Activated CD8-positive, alpha-beta memory T cell treated with anti-CD3 and anti-CD28 coated beads, Interleukin-2, amount 50 U/mL, for 4 hours (primary cell): ENCODE data around the gene NPR2.

ENCODE experiments used
- DNase-seq: peaks from one replicate; pipeline ENCODE4 v3.0.0-alpha.2; 2020

NPR2 gene

DNA sequence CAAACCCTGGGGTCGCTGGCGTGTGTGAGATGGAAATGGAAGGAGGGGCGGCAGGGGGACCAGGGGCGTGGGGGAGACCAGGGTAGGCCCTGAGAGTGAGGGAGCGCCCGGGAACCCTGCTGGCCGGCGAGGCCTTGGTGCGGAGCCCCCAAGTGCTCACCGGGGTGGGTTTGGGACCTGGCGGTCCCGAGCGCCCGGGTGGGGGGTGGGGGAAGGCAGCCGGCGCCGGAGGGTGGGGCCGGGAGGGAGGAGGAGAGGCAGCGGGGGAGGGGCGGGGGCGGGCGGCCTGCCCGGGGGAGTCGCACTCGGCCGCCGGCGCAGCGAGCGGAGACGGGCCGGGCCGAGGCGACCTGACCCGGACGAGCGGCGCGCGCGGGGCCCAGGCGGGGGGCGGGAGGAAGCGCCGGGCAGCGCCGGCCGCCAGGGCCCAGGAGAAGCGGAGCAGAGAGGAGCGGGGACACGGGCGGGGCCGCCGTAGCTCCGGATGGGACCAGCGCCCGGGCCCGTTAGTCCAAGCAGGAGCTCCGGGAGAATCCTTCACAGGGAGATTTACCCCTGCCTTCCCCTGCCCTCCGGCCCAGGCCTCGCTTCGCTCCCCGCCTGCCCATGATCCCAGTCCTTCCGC, at the start of gene NPR2:
TSS of gene NPR2 (plus strand) at position 295 of the 625 bp plus-strand sequence. CDS start 818 bp downstream, outside the sequence.
- no peak for DNase-seq

DNA sequence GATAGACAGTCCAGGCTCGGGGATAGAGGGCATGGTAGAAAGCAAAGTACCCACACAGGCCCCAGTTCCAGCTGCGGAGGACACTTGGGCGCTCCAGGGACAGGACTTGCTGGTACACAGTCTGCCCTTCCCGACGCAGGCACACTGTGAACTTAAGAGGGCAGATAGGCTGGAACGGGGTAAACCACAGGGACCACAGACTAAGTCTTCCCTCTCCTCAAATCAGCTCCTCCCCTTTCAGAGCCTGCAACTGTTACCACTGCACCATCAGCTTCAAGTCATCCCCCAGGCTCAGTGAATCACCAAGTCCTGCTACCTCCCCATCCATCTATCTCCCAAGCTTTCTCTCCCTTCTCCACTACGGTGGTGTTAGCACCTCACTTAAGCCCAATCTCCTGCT, 49.7 kb upstream of the NPR2 start:
- no peak for DNase-seq

DNA sequence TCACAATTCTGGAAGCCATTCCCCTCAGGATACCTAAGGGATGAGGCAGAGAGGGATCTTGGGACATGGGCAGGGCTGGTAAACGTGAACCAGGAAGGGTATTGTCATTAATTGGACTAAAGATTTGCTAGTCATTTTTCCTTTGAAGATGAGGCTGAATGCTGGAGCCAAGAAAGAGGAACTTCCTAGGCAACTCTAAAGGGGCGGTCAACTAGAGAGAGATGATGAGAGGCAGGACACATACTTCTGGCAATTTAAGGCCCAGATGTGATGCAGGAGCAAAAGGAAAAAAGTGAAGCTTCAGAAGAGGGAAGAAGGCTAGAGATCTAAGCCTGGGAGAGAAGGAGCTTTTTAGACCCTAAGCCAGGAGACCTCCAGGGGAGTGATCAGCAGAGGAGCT, 47.9 kb upstream of the NPR2 start:
- no peak for DNase-seq

DNA sequence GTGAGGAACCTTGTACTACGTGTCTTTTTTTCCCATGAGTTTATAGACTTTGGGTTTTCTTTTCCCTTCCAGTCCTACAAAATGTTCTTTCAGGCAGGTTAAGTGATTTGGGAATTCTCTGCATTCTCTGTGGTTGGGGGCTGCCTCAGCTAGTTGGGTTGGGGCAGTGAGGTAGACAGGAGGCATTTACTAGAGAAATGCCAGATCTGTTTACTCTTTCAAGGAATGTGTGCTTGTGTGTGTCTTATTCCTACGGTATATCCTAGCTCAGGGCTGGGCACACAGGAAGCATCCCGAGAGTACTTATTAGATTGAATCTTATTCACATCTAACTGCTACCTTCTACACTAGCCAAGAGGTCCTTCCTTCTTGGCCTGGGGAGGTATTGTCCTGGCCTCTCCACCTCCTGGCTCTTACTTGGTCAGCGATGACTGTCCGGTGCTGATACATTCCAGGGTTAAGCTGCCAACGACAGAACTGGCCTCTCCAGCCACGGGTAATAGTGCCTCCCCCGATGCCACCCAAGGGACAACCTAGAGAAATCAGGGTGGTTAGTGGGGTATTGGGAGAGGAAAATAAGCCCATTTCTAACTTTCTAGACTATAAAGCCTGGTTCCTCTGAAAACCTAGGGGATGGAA, 47.4 kb upstream of the NPR2 start:
- DNase-seq: no peak

DNA sequence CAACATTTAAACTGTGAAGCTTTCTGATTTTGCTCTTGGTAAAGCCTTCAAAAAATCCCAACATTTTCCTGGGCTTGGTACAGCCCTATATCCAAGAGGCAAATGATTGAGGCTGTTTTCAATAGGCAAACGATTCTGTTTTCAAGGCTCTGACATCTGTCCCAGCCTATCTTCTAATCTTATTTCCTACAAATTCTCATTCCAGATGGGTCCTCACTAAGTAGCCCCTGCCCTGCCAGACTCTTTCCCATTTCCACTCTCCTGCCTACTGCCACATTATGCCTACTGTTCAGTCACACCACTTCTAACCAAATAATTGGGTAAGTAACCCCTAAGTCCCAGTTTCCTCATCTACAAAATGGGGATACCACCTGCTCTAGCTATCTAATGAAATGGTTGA, 45.8 kb upstream of the NPR2 start:
- DNase-seq: no peak

DNA sequence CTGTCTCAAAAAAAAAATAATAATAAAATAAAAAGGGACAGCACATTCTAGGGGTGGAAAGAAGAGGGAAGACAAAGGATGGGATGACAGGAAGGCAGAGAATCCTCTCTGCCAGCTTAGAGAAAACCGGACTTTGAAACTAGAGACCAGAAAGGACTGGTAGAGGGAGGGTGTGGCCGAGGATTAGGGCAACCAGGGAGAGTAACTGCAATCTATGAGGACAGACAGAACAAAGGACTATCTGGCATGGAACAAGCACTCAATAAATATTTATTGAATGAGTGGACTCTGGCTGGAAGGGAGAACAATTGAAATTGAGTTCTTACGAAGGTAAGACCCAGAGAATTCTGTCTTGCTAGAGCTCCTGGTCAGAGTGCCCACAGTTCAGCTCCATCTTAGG, 44.8 kb upstream of the NPR2 start:
- no peak for DNase-seq

DNA sequence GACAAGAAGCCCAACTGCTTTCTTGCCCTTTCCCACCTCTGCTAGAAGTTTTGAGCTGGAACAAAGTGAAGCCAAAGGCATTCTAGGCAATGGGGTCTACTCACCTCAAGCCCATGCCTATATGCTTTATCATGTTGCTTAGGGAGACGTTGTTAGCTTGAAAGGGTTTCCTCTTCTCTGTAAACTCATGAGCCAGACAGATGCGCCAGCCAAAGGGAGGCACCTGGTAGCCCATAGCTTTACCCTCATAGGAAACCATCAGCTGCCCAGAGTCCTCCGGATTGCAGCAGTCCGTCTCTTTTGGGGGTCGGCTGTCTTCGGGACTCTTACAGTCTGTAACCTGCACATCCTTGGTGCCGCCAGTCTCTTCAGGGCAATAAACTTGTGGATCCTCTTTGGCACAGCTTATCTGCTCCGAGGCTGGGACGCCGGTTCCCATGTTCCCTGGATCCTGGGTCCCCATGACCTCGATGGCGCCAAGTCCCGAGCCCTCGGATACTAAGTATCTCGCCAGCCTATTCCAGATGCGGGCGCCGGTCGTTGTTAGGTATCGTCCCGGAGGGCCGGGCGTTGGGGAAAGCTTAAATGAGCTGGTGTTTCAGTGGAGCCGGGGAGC, 43.0 kb upstream of the NPR2 start:
- DNase-seq: no peak

DNA sequence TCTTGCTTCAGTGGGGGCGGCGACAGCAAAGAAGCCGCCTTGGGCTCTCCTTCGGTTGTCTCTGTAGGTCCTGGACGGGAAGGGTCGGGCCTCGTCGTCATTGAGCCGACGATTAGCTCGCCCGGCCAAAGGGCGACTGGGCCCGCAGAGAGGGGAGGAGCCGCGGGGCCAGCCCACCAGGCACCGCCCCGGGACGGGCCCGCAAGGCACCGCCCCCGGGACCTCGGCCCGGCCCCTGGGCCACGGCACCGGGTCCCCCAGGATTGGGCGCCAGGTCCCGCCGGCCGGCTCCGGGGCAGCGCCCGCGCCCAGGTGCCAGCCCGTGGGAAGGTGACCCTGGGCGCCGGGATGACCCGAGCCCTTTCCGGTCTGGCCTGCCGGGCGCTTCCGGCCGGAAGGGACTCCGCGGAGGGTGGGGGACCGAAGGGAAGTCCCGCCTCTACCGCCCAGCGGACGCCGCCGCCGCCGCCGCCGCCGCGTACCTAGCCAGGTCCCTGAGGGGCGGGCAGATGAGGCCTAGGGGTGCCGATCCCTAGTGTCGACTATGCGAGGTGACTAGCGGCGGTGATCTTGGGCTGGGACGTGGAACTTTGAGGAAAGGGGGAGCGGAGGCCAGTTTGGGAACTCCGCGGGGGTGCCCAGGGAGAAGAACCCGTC, 42.4 kb upstream of the NPR2 start, which contains the start of the genes GBA2 and RGP1:
TSS of gene GBA2 (minus strand) at position 371 of the 657 bp plus-strand sequence. CDS start 524 bp downstream, outside the sequence.
TSS of gene RGP1 (plus strand) at position 430 of the 657 bp plus-strand sequence. CDS start 469 bp downstream, outside the sequence.
- DNase-seq: peak; percentile 69

DNA sequence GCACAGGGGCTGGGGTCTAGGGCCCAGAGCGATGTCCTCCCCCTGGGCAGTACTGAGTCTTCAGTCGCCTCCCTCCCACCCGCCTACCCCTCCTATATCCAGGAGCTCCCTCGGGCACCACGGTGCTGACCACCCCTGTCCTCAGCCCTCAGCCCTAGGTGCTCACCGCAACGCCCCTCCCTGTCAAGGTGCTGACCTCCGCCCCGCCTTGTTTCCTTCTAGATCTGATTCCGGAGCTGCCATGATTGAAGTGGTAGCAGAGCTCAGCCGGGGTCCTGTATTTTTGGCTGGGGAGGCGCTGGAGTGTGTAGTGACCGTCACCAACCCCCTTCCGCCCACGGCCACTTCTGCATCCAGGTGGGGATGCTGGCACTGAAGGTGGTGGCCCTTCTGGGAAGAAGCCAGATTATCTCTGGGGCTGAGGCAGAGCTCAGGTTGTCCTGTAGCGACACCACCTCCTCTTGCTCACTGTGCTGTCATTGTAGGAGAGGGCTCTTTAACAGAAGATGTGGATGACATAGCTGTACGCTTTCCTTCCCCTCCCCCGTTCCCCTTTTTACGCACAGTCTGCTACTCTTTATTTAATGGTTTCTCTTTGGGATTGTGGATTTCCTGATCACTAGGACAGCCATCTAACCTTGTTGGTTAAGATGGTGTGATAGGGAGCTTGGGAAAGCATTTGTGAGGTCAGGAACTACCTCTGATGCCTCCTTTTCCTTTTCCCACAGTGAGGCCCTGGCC, 41.7 kb upstream of the NPR2 start:
- peak; percentile 44 for DNase-seq

DNA sequence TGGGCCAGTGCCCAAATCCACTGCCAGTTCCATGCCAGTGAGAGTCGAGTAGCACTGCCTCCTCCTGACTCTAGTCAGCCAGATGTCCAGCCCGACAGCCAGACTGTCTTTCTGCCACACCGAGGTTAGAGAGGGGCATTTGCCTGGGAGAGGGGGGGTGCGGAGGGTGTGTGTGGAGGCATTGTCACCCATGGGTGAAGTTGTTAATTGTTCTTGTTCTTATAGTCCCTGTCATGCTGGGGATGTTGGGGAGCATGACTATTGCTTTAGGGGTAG, 41.2 kb upstream of the NPR2 start:
- DNase-seq: no peak

DNA sequence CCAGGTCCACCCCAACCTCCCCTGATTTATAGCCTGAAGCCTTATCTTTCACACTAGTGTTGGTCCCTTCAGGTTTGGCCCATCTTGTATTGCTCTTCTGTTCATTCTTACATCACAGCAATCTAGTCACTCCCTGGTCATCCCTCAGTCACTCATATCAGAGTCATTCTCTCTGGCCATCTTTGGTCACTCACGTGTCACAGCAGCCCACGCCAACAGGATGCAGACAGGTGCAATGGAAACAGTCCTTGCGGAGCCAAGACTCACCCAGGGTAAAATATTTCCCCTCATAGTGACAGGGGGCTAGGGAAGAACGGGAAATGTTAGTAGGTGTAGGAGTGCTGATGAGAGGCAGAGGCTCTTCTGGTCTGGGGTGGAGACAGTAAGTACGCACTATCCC, 37.9 kb upstream of the NPR2 start:
- DNase-seq: no peak

DNA sequence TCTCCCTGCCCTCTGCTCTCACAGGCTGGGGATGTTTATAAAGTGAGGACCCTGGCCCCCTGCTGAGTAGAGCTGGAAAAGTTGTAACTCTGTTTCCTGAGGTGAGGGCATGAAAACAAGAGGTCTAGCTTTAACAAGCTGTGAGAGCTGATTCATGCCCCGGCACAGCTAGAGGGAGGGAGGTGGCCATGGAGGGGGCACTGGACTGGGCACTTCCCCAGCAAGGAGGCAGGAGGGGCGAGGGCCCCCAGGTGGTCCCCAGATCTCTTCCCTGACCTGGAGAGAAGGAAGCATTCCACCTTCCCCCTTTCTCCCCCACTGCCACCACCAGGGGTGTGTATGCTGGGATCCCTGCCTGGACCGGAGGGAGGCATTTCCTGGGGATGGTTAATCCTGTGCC, 37.1 kb upstream of the NPR2 start, which contains the start of gene MSMP:
TSS of gene MSMP (minus strand) at position 13 of the 400 bp plus-strand sequence. CDS start 147 bp downstream, outside the sequence.
- no peak for DNase-seq

DNA sequence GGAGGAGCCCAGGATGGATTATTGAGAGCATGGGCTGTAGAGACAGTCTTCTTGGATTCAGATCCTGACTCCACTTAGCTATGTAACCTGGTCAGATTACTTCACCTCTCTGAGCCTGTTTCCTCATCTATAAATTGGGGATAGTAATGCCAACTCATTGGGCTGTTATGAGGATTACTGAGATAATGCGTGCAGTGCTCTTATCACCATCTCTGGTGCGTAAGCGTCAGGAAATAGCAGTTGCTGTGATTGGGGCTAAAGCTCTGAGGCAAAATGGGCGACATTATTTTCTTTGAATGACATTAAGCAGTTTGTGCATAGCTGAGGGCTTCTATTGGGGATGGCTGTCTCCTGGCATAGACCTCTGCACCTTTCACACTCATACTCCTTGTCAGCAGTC, 36.3 kb upstream of the NPR2 start:
- DNase-seq: no peak

DNA sequence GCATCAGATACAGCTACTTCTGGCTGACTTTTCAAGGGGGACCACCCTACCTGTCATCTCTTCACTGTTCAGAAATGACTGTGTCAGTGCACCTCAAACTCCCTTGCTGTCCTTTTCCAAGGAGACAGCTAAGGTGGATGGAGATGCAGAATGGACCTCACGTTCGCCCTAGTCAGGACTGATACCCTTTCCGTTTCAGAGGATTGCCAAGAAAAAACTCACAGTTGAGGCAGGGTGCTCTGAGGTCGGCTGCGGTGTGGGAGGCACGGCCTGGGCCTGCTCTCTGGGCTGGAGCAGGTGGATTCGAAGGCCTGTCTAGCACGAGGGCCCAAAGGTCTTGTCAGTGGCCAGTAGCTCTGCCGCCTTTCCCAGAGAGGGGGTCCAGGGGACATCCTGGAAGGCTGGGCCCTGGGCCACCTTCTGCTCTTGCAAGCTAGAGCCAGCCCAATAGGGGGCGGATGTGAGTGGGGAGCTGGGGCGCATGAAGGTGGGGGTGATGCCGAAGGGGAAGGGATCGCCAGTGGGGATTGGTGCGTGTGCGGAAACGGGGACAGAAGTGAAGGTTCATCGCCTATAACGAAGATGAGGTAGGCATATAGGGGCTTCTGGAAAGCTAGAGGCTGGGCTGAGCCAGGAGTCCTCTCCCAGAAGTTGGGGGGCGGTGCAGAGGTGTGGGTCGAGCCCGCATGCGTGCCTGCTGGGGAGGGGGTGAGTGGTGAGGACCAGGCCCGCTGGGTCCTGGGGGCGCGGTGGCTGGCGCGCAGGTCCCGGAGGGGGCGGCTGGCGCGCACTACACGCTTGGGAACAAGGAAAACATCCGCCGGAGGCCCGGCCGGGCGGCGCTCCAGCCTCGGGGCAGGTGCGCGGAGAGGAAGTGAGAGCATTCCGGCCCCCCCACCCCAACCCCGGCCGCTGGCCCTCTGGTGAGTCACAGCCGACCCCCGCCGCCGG, 34.8 kb upstream of the NPR2 start:
- peak; percentile 79 for DNase-seq

DNA sequence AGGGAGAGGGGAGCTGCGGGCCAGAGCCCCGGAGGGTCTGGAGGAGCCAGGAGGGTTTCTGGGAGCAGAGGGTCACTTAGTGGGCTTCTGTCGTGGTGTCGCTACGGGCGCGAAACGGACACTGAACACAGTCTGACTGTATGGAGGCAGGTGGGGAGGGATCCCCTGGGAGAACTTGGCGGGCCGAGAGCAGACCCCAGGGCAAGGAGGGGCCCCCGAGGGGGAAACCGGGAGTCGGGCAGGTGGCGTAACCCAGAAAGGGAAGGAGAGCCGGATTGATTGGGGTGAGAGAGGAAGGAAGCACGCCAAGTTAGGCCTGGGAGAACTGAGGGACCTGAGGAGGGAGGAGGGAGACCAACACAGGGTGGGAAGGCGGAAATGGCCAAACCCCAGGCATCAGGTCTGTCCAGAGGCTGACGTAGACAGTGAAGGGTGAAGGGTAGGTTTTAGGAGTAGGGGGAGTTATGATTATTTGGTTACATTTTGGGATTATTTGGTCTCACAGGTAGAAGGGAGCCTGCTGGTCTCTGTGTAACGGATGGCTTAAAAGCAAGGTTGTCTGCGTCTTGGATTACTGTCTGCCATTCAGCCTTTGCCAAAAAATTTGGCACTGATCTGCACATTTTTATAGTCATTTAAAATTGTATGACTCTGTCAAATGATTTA, 34.0 kb upstream of the NPR2 start:
- DNase-seq: no peak

DNA sequence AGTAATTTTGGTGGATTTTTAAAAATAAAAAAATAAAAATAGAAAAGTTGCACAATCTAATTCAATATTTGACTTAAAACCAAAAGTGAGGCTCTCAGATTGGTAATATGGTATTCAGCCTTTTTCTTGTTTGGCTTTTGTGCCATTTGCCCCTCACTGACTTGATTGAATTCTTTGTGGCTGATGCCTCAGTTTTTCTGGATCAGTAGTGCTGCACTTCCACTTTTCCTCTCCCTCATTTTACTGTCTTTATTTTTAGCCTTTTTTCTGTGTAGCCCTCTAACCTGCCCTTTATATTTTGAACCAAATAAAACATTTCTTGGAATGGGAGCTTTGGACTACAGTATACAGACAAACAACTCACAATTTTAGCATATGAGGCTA, 33.5 kb upstream of the NPR2 start:
- DNase-seq: no peak

DNA sequence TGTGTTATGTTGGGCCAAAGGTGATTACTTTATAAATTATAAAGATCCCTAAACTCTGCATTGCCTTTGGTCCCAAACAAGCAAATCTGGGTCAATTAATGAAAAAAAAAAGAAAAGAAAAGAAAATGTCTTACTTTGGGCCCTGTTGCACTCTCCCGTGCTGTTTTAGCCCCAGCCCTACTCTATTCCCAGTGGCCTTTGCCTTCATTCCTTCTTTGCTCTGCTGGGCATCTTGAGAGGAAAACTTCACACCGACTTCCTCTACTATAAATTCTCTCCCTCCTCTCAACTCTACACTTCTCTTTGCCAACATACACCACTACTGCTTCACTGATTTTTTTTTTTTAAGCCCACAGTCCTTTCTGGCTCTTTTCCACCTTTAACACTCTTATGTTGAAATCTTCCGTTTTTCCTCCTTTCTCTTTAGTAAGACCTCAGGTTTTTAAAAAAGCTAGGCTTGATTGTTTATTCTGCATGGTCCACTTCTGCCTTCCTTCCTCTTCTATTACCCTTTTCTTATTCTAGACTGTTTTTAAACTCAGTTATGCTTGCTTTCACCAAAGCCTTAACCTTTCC, 32.8 kb upstream of the NPR2 start:
- DNase-seq: no peak

DNA sequence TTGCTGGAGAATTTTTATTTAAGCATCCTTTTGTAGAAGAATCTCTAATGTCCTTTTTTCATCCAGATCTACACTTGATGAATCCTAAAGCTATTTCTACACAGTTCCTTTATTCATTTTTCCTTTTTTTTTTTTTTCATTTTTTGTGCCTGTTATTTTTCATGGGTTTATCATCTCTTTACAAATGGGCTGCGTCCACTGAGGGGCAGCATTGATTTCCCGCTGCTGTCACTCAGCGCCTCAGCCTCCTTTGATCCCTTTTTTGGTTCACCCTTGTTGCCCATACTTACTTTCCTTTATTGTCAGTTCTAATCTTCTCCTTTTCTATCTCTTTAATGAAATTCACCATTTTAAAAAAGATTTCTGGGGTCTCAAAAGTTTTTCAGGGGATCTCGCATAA, 31.6 kb upstream of the NPR2 start:
- no peak for DNase-seq

DNA sequence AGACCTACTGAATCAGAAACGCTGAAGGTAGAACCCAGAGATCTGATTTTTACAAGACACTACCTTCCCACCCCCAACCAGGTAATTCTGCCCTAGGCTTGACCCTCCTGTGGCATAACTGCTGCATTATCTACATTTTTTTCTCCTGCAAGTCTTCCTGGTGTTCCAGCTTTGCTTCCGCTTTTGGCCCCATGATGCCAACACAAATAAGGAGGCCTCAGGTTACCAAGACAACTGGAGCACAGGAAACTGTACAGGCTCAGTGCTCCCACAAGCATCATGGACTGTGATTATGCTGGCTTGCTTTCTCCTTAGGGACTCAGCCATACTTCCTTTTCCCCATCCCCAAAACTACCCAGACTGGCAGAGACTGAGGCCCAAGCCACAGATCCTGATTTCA, 30.7 kb upstream of the NPR2 start:
- no peak for DNase-seq

DNA sequence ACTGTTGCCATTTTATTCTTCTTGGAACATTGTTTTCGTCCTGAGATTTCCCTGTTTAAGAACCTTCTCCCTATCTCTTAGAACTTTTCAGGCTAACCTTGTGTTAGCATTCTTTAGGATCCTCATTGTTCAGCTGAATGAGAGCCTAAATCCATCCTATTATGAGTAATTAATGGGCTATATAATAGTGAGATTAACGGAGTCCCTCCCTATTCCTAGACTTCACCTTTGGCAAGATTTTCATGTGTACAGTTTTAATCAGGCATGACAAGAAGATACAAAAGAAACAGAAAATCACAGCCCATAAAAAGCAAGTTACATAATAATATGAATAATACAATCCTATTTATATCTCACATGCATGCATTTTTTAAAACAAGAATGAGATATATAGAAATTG, 28.2 kb upstream of the NPR2 start:
- no peak for DNase-seq

DNA sequence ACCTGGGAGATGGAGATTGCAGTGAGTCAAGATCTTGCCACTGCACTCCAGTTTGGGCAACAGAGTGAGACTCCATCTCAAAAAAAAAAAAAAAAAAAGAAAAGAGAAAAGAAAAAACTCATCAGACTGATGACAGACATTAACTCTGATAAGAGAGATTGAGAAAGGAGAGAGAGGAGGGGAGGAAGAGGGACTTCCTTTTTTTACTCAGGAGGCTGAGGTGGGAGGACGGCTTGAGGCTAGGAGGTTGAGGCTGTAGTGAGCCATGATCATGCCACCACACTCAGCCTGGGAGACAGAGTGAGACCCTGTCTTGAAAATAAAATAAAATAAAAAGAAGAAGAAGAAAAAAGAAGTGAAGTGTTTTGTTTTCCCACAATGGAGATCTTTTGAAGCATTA, 27.6 kb upstream of the NPR2 start:
- no peak for DNase-seq
